CD4-positive, alpha-beta T cell (primary cell): ENCODE results near the gene ZNF773. TPM values are rescaled to one million over a fixed set of nuclear protein-coding genes. Genes with fewer than 3 reads are reported as not detected.
"Not testable (repeated sequence)": the region's sequence is repeated elsewhere in the genome, so short reads cannot be mapped to it uniquely, and the experiment has no call there.

ENCODE experiments used
- ATAC-seq: fragments of 200-7000 bp; cut with Tn5 transposase; one replicate; pipeline ENCODE4 v1.10.0; 2022; ENCODE audit warnings: mild to moderate bottlenecking; ENCODE audit not compliant: poor library complexity
- CTCF ChIA-PET: fragments of 350-600 bp; sonication (Branson Sonifier 250); formaldehyde crosslinking; loops from one replicate; lab custom pipeline; 2021; ENCODE audit warnings: antibody characterized with exemption, inconsistent platforms; lab: Charles Lee
- POLR2A ChIA-PET: fragments of 350-600 bp; sonication (Branson Sonifier 250); formaldehyde crosslinking; loops from one replicate; lab custom pipeline; 2021; ENCODE audit warnings: antibody characterized with exemption, inconsistent platforms; lab: Charles Lee
- DNase-seq, 14 experiments: peaks; one replicate each; pipeline ENCODE4 v3.0.0-alpha.2; 2013 to 2020; ENCODE audit warnings: mixed read lengths in 2 of 14
- H3K27ac ChIP-seq, 2 donors: one replicate each; pipeline versions ENCODE4 v1.5.1 to v1.7.0; 2013; ENCODE audit warnings: low read length in 2 of 2, low read depth in 1 of 2, mild to moderate bottlenecking in 1 of 2
- H3K27me3 ChIP-seq, 2 experiments: 1 replicate in 1 of 2; 2 replicates in 1 of 2; pipeline versions ENCODE4 v1.6.1 to v1.7.0; 2013; ENCODE audit warnings: low read length in 2 of 2, control low read depth in 1 of 2, mild to moderate bottlenecking in 1 of 2, moderate library complexity in 1 of 2; ENCODE audit not compliant: insufficient read depth in 2 of 2, control insufficient read depth in 1 of 2
- H3K36me3 ChIP-seq: one replicate; pipeline ENCODE4 v1.6.1; 2013; ENCODE audit warnings: low read length, control low read depth; ENCODE audit not compliant: insufficient read depth
- H3K4me1 ChIP-seq: one replicate; pipeline ENCODE4 v1.6.1; 2013; ENCODE audit warnings: low read length, control low read depth; ENCODE audit not compliant: insufficient read depth
- H3K4me3 ChIP-seq: one replicate; pipeline ENCODE4 v1.5.1; 2013; ENCODE audit warnings: mild to moderate bottlenecking, low read length, moderate library complexity
- H3K9me3 ChIP-seq, 2 experiments: 1 replicate in 1 of 2; 2 replicates in 1 of 2; pipeline versions ENCODE4 v1.6.1 to v1.7.0; 2013; ENCODE audit warnings: low read length in 2 of 2, mild to moderate bottlenecking in 2 of 2, control low read depth in 1 of 2, moderate library complexity in 1 of 2; ENCODE audit not compliant: control insufficient read depth in 1 of 2, insufficient read depth in 1 of 2
- H3K27ac Mint-ChIP-seq: one replicate; pipeline ENCODE4 v1.8.0; 2020; ENCODE audit warnings: mixed read lengths
- H3K27me3 Mint-ChIP-seq: one replicate; pipeline ENCODE4 v1.8.0; 2021; ENCODE audit warnings: mixed read lengths
- H3K36me3 Mint-ChIP-seq: one replicate; pipeline ENCODE4 v1.8.0; 2021; ENCODE audit warnings: low read depth, mixed read lengths
- H3K4me1 Mint-ChIP-seq: one replicate; pipeline ENCODE4 v1.8.0; 2021; ENCODE audit warnings: low read depth, mixed read lengths
- H3K4me3 Mint-ChIP-seq: one replicate; pipeline ENCODE4 v1.8.0; 2020; ENCODE audit warnings: mild to moderate bottlenecking, mixed read lengths
- H3K9me3 Mint-ChIP-seq: one replicate; pipeline ENCODE4 v1.8.0; 2020; ENCODE audit warnings: mixed read lengths
- intact Hi-C, 2 experiments: fragments of 100-400 bp; cut with DNase I in 1 of 2; cut with micrococcal nuclease in 1 of 2; formaldehyde crosslinking; loops; one replicate each; pipeline versions ENCODE4 v1.15.1 to v1.9.0; 2023 to 2025; cut with DNase I, micrococcal nuclease
- total RNA-seq, 174 experiments: library from RNA in 2 of 174; stranded (reverse) in 2 of 174; gene quantifications; one replicate each; pipeline ENCODE4 v1.2.3 and lab custom pipeline; 2021 to 2026
- TF ChIP-seq, protein P1 (sequence below): fragments of 200-600 bp; IDR thresholded peaks from one replicate; pipeline ENCODE4 v1.8.0; 2022; ENCODE audit warnings: antibody characterized with exemption, mild to moderate bottlenecking

Gene ZNF773
- total RNA-seq, 2 experiments from 2014 or later = 20.3 to 22.3 TPM

- not testable (repeated sequence) for H3K27me3 Mint-ChIP-seq, H3K27me3 ChIP-seq, ATAC-seq, H3K27ac ChIP-seq, DNase-seq
- POLR2A ChIA-PET = interaction anchor here (1.0 to 1.7 kb wide), 6 partner anchors 11 to 297 kb away, joined by 5 to 10 read pairs (median 5); partner anchors contain the start of genes ZNF264, ZNF416, ZNF549 and ZNF671
- H3K9me3 ChIP-seq = peaks cover 12 to 21% of the 10 kb centered on the region in 2 experiments
- H3K9me3 Mint-ChIP-seq = peaks cover 27% of the 10 kb centered on the region
- peaks cover 19% of the 10 kb centered on the region for H3K4me1 Mint-ChIP-seq
- H3K4me3 ChIP-seq = peak overlapping the region; percentile 80
- H3K27ac Mint-ChIP-seq = peak overlapping the region; percentile 57
- peaks cover 25% of the 10 kb centered on the region for H3K36me3 ChIP-seq
- H3K4me1 ChIP-seq = peaks cover 16% of the 10 kb centered on the region
- CTCF ChIA-PET = interaction anchor here (1.2 kb wide), 1 partner anchor 9 kb away, joined by 3 read pairs; no protein-coding TSS in a partner anchor
- peak overlapping the region; percentile 88 for H3K4me3 Mint-ChIP-seq
- H3K36me3 Mint-ChIP-seq = peaks cover 58% of the 10 kb centered on the region
- intact Hi-C loops = loop anchor here in 1 of 2 experiments (5.0 kb wide), 1 partner anchor 76 kb away; the partner anchor contains the start of gene ZNF17
These were observed 11.5 kb upstream of the ZNF773 start for GRCh38 chr19:57488299-57488644.

DNA sequence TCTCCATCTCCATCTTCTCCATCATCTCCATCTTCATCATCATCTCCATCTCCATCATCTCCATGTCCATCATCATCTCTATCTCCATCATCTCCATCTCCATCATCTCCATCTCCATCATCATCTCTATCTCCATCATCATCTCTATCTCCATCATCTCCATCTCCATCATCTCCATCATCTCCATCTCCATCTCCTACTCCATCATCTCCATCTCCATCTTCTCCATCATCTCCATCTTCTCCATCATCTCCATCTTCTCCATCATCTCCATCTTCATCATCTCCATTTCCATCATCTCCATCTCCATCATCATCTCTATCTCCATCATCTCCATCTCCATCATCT lies 432 bp upstream of the ZNF773 start:
- Mint-ChIP-seq H3K36me3 (peaks cover 76% of the 10 kb centered on the region), H3K9me3 (peaks cover 20% of the 10 kb centered on the region), H3K4me1 (peaks cover 30% of the 10 kb centered on the region), H3K27ac (peak overlapping the region; percentile 60), H3K4me3 (peak overlapping the region; percentile 85)
- ATAC-seq, H3K4me3 ChIP-seq, H3K27me3 ChIP-seq, H3K4me1 ChIP-seq, H3K27ac ChIP-seq, H3K36me3 ChIP-seq, H3K27me3 Mint-ChIP-seq: not testable (repeated sequence)
- peaks cover 46 to 61% of the 10 kb centered on the region in 2 experiments for H3K9me3 ChIP-seq
- DNase-seq = peak in 1 of 14 experiments; percentile 18
- CTCF ChIA-PET = interaction anchor here (0.9 to 1.4 kb wide), 2 partner anchors 22 to 28 kb away, joined by 3 read pairs; partner anchors contain the start of genes ZNF549 and ZNF772
- POLR2A ChIA-PET = interaction anchor here (0.6 to 1.9 kb wide), 9 partner anchors 12 to 320 kb away, joined by 3 to 10 read pairs (median 4); partner anchors contain the start of genes ZNF416, ZNF419, ZNF548 and ZNF549
- intact Hi-C loops = loop anchor here (1.0 to 2.0 kb wide), 3 partner anchors 22 to 59 kb away; partner anchors contain the start of genes ZNF772 (in 2 of the 2), ZNF549 (in 1 of the 2) and ZNF550 (in 1 of the 2)

DNA sequence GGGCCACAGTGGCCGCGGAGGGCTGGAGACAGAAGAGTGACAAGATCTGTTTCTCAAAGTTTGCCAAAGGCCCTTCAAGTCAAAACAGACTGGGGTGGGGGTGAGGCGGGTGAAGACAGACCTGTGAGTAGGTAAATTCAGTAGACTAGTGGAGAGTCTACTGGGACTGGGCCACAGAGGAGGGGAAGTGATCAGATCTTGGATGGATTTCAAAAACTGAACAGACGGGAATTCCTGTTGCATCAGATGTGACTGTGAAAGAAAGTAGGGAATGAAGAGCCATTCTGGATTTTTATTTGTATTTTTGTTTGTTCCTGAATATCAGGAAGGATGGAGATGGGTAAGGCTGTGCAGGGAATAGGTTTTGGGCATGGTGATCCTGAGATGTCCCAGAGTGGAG lies 662 bp downstream of the ZNF773 start:
- ChIA-PET CTCF (interaction anchor here (0.9 to 1.4 kb wide), 2 partner anchors 23 to 27 kb away, joined by 3 read pairs; partner anchors contain the start of genes ZNF549 and ZNF772), POLR2A (interaction anchor here (0.7 to 1.9 kb wide), 10 partner anchors 13 to 319 kb away, joined by 3 to 10 read pairs (median 4); partner anchors contain the start of genes ZIK1, ZNF416, ZNF419 and ZNF548)
- H3K4me3 Mint-ChIP-seq = peak overlapping the region; percentile 85
- not testable (repeated sequence) for H3K27ac ChIP-seq, H3K27me3 Mint-ChIP-seq, H3K27me3 ChIP-seq, ATAC-seq, DNase-seq, H3K4me1 ChIP-seq
- H3K36me3 Mint-ChIP-seq = peaks cover 76% of the 10 kb centered on the region
- peak overlapping the region; percentile 64 for H3K4me3 ChIP-seq
- peaks cover 20% of the 10 kb centered on the region for H3K9me3 Mint-ChIP-seq
- H3K4me1 Mint-ChIP-seq = peaks cover 30% of the 10 kb centered on the region
- H3K9me3 ChIP-seq = peaks cover 42 to 59% of the 10 kb centered on the region in 2 experiments
- peaks cover 16% of the 10 kb centered on the region for H3K36me3 ChIP-seq
- intact Hi-C loops = loop anchor here in 1 of 2 experiments (2.0 kb wide), 1 partner anchor 58 kb away; the partner anchor contains the start of gene ZNF550
- H3K27ac Mint-ChIP-seq = peak overlapping the region; percentile 60

DNA sequence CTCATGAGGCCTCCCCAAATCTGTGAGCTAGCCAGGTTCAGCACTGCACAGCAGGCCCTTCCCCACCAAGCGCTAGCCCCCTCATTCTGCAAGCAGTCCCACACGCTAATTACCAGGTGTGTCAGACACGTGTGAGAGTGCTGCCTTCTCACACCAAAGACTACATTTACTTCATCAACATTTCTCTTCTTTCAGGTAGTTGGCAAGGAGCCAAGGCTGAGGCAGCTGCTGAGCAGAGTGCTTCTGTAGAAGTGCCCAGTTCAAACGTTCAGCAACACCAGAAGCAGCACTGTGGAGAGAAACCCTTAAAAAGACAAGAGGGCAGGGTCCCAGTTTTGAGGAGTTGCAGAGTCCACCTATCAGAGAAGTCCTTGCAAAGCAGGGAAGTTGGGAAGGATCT lies 6.4 kb downstream of the ZNF773 start:
- peaks cover 36% of the 10 kb centered on the region for H3K36me3 ChIP-seq
- no peak for DNase-seq
- intact Hi-C loops = no loop called here
- CTCF ChIA-PET = no interaction called here
- no peaks in the 10 kb centered on the region for H3K27me3 ChIP-seq
- Mint-ChIP-seq H3K36me3 (peaks cover 94% of the 10 kb centered on the region), H3K4me3 (no peak overlapping the region), H3K27me3 (no peaks in the 10 kb centered on the region), H3K9me3 (peaks cover 34% of the 10 kb centered on the region), H3K4me1 (peaks cover 15% of the 10 kb centered on the region), H3K27ac (no peak overlapping the region)
- peaks cover 43 to 86% of the 10 kb centered on the region in 2 experiments for H3K9me3 ChIP-seq
- TF ChIP-seq, protein P1, sequence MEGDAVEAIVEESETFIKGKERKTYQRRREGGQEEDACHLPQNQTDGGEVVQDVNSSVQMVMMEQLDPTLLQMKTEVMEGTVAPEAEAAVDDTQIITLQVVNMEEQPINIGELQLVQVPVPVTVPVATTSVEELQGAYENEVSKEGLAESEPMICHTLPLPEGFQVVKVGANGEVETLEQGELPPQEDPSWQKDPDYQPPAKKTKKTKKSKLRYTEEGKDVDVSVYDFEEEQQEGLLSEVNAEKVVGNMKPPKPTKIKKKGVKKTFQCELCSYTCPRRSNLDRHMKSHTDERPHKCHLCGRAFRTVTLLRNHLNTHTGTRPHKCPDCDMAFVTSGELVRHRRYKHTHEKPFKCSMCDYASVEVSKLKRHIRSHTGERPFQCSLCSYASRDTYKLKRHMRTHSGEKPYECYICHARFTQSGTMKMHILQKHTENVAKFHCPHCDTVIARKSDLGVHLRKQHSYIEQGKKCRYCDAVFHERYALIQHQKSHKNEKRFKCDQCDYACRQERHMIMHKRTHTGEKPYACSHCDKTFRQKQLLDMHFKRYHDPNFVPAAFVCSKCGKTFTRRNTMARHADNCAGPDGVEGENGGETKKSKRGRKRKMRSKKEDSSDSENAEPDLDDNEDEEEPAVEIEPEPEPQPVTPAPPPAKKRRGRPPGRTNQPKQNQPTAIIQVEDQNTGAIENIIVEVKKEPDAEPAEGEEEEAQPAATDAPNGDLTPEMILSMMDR = no peak
- POLR2A ChIA-PET = no interaction called here
- H3K27ac ChIP-seq = no peak overlapping the region
- ATAC-seq = no peak
- H3K4me1 ChIP-seq = no peaks in the 10 kb centered on the region
- H3K4me3 ChIP-seq = no peak overlapping the region
